Neural cell (in vitro differentiated cells): ENCODE measurements around the gene DPP6. TPM values are rescaled to one million over a fixed set of nuclear protein-coding genes. Genes with fewer than 3 reads are reported as not detected.

ENCODE experiments used
- H2AFZ ChIP-seq: fragments of 200-600, 300-800 bp; sonication (generic), shearing (Covaris generic); 2 replicates; pipeline ENCODE4 v1.6.0; 2014; ENCODE audit warnings: low read depth, mild to moderate bottlenecking, antibody characterized with exemption, low read length, moderate library complexity
- H3F3A ChIP-seq: fragments of 200-600 bp; shearing (Covaris generic); 2 replicates; pipeline ENCODE4 v1.6.1; 2016; ENCODE audit warnings: mild to moderate bottlenecking, moderate library complexity, mixed read lengths, antibody characterized with exemption, low read length; ENCODE audit not compliant: insufficient read depth, poor library complexity, severe bottlenecking
- H3K27ac ChIP-seq: fragments of 200-600, 300-800 bp; sonication (generic), shearing (Covaris generic); 2 replicates; pipeline ENCODE4 v1.5.1; 2014; ENCODE audit warnings: mild to moderate bottlenecking, low read length, moderate library complexity
- H3K27me3 ChIP-seq: fragments of 300-800, 200-600 bp; sonication (generic), shearing (Covaris generic); 2 replicates; pipeline ENCODE4 v1.6.0; 2014; ENCODE audit warnings: mild to moderate bottlenecking, low read depth, low read length, moderate library complexity; ENCODE audit not compliant: insufficient read depth
- H3K36me3 ChIP-seq: fragments of 300-800, 200-600 bp; sonication (generic), shearing (Covaris generic); 2 replicates; pipeline ENCODE4 v1.5.1; 2014; ENCODE audit warnings: mild to moderate bottlenecking, antibody characterized with exemption, low read length, moderate library complexity; ENCODE audit not compliant: insufficient read depth
- H3K4me2 ChIP-seq: fragments of 300-800, 200-600 bp; sonication (generic), shearing (Covaris generic); 2 replicates; pipeline ENCODE4 v1.6.0; 2014; ENCODE audit warnings: mild to moderate bottlenecking, low read length
- H3K4me3 ChIP-seq: fragments of 300-800, 200-600 bp; sonication (generic), shearing (Covaris generic); 2 replicates; pipeline ENCODE4 v1.5.1; 2014; ENCODE audit warnings: mild to moderate bottlenecking, low read length, moderate library complexity
- H3K79me2 ChIP-seq: fragments of 200-600 bp; shearing (Covaris generic); replicated peaks from 2 replicates; pipeline ENCODE4 v1.6.0; 2014; ENCODE audit warnings: mild to moderate bottlenecking, low read length, moderate library complexity; ENCODE audit not compliant: insufficient read depth
- H3K9ac ChIP-seq: fragments of 300-800, 200-600 bp; sonication (generic), shearing (Covaris generic); 2 replicates; pipeline ENCODE4 v1.6.1; 2016; ENCODE audit warnings: mild to moderate bottlenecking, low read length, mixed read lengths
- H3K9me2 ChIP-seq: fragments of 200-600 bp; shearing (Covaris generic); 2 replicates; pipeline ENCODE4 v1.6.1; 2016; ENCODE audit warnings: mild to moderate bottlenecking, low read length, mixed read lengths; ENCODE audit not compliant: insufficient read depth
- H3K9me3 ChIP-seq: fragments of 200-600, 300-800 bp; sonication (generic), shearing (Covaris generic); 2 replicates; pipeline ENCODE4 v1.6.1; 2016; ENCODE audit warnings: mild to moderate bottlenecking, mixed run types, low read length, moderate library complexity, mixed read lengths
- H4K20me1 ChIP-seq: fragments of 200-600 bp; shearing (Covaris generic); 2 replicates; pipeline ENCODE4 v1.6.1; 2016; ENCODE audit warnings: mild to moderate bottlenecking, mixed run types; ENCODE audit not compliant: insufficient read depth
- EP300 ChIP-seq: fragments of 450-650 bp; conservative IDR thresholded peaks from 2 replicates; pipeline ENCODE4 v1.6.1; 2014; ENCODE audit warnings: antibody characterized with exemption, mild to moderate bottlenecking, moderate library complexity; ENCODE audit not compliant: poor library complexity, severe bottlenecking
- EZH2 ChIP-seq: fragments of 200-600, 300-800 bp; shearing (Covaris generic), sonication (generic); IDR thresholded peaks from 2 replicates; pipeline ENCODE4 v1.6.1; 2014; ENCODE audit warnings: antibody characterized with exemption, low read length, borderline replicate concordance, mild to moderate bottlenecking; ENCODE audit not compliant: insufficient read depth, poor library complexity, severe bottlenecking
- MXI1 ChIP-seq: fragments of 450-650 bp; conservative IDR thresholded peaks from 2 replicates; pipeline ENCODE4 v1.6.1; 2014; ENCODE audit warnings: antibody characterized with exemption, mild to moderate bottlenecking; ENCODE audit not compliant: poor library complexity, severe bottlenecking
- POLR2AphosphoS5 ChIP-seq: IDR thresholded peaks from 2 replicates; pipeline ENCODE4 v1.6.1; 2012
- RAD21 ChIP-seq: fragments of 450-650 bp; conservative IDR thresholded peaks from 2 replicates; pipeline ENCODE4 v1.6.1; 2014; ENCODE audit warnings: antibody characterized with exemption, mild to moderate bottlenecking, moderate library complexity
- SMC3 ChIP-seq: fragments of 450-650 bp; conservative IDR thresholded peaks from 2 replicates; pipeline ENCODE4 v1.6.1; 2014; ENCODE audit warnings: antibody characterized with exemption, mild to moderate bottlenecking, moderate library complexity; ENCODE audit not compliant: poor library complexity
- TAF1 ChIP-seq: IDR thresholded peaks from 2 replicates; pipeline ENCODE4 v1.6.1; 2012; ENCODE audit warnings: low read depth
- polyA plus RNA-seq: library from polyadenylated mRNA; depleted of rRNA; stranded (reverse); fragments of >200 nt; gene quantifications from 2 replicates; pipeline ENCODE4 v1.2.3, GENCODE V29; 2014
- TF ChIP-seq, protein P1 (sequence below): fragments of 450-650 bp; IDR thresholded peaks from 2 replicates; pipeline ENCODE4 v1.5.1; 2014; ENCODE audit warnings: antibody characterized with exemption, mild to moderate bottlenecking, moderate library complexity; ENCODE audit not compliant: poor library complexity, severe bottlenecking
- TF ChIP-seq, protein P2 (sequence below): IDR thresholded peaks from 2 replicates; pipeline ENCODE4 v1.6.1; 2012; ENCODE audit warnings: borderline replicate concordance

Gene DPP6
- polyA plus RNA-seq, 1 donor from 2014 or later, result 20.4 TPM

DNA sequence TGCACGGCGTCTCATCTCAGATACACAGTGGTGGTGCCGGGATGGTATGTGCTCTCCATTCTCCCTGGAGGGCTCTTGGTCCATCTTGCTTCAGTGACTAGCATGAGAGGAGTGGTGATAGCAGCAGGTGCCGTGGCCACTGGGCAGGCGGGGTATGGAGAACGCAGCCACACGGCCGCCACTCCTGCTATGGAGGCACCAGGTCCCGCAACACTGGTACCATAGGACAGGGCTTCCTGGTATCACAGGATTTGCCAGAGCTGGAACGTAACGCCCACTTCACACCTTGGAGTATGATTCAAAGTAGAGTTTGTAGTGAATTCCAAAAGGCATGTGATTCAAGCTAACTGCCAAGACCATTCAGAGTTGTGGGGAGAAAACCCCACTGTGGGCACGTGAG is 284.1 kb downstream of the DPP6 start:
- no peaks in the 10 kb centered on the region for H4K20me1 ChIP-seq
- no peaks in the 10 kb centered on the region for H3K9me3 ChIP-seq
- no peaks in the 10 kb centered on the region for H3F3A ChIP-seq
- H2AFZ ChIP-seq, result no peak overlapping the region
- no peak overlapping the region for H3K4me2 ChIP-seq
- H3K79me2 ChIP-seq, result no peaks in the 10 kb centered on the region
- no peak overlapping the region for H3K27ac ChIP-seq
- TF ChIP-seq SMC3, result no peak
- H3K36me3 ChIP-seq, result no peaks in the 10 kb centered on the region
- no peak overlapping the region for H3K4me3 ChIP-seq
- no peaks in the 10 kb centered on the region for H3K27me3 ChIP-seq
- H3K9ac ChIP-seq, result no peak overlapping the region
- H3K9me2 ChIP-seq, result no peaks in the 10 kb centered on the region

DNA sequence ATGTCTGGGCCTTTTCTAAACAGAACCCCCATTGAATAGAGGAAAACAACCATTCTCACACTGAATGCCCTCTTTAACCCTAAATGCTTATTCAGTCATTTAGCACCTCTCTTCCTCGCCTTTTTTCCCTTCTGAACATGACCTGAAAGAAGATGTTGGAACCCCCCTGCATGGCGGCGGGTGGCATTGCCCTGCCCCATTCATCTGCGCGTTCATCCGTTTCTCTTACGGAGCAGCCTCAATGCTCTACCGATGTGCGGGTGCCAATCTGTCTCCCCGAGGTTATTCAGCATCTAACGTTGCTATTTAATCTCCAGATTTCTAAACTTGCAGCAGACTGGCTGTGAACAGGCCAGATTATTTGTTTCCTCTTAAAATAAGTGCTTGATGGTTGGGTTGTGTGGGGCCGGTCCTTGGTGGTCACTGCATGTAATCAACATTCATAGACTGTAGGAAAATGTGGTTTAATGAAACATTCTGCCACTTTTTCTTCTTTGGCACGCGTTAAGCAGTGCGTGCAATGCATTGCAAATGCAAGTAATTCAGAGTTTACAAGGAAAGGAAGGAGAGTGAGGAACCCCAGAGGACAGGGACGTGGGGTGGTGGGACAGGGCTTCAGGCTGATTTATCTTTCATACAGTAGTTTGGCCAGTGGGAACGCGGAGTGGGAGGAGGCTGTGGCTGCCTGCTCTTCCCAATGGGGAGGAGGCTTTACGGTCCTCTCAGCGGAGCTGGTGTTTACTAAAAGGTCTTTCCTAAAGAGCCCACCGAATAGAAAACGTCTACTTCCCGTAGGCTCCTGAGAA is 286.7 kb downstream of the DPP6 start:
- Histone ChIP-seq H3K9me3 (no peaks in the 10 kb centered on the region), H3K79me2 (no peaks in the 10 kb centered on the region), H3K27me3 (no peaks in the 10 kb centered on the region), H3K4me2 (no peak overlapping the region), H3K9me2 (no peaks in the 10 kb centered on the region), H3K9ac (no peak overlapping the region), H3K4me3 (no peak overlapping the region), H3F3A (no peaks in the 10 kb centered on the region), H3K27ac (no peak overlapping the region), H2AFZ (no peak overlapping the region), H4K20me1 (no peaks in the 10 kb centered on the region), H3K36me3 (no peaks in the 10 kb centered on the region)
- TF ChIP-seq EP300, result no peak
- TF ChIP-seq, protein P1, sequence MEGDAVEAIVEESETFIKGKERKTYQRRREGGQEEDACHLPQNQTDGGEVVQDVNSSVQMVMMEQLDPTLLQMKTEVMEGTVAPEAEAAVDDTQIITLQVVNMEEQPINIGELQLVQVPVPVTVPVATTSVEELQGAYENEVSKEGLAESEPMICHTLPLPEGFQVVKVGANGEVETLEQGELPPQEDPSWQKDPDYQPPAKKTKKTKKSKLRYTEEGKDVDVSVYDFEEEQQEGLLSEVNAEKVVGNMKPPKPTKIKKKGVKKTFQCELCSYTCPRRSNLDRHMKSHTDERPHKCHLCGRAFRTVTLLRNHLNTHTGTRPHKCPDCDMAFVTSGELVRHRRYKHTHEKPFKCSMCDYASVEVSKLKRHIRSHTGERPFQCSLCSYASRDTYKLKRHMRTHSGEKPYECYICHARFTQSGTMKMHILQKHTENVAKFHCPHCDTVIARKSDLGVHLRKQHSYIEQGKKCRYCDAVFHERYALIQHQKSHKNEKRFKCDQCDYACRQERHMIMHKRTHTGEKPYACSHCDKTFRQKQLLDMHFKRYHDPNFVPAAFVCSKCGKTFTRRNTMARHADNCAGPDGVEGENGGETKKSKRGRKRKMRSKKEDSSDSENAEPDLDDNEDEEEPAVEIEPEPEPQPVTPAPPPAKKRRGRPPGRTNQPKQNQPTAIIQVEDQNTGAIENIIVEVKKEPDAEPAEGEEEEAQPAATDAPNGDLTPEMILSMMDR, result no peak
- TF ChIP-seq TAF1, result no peak
- TF ChIP-seq, protein P2, sequence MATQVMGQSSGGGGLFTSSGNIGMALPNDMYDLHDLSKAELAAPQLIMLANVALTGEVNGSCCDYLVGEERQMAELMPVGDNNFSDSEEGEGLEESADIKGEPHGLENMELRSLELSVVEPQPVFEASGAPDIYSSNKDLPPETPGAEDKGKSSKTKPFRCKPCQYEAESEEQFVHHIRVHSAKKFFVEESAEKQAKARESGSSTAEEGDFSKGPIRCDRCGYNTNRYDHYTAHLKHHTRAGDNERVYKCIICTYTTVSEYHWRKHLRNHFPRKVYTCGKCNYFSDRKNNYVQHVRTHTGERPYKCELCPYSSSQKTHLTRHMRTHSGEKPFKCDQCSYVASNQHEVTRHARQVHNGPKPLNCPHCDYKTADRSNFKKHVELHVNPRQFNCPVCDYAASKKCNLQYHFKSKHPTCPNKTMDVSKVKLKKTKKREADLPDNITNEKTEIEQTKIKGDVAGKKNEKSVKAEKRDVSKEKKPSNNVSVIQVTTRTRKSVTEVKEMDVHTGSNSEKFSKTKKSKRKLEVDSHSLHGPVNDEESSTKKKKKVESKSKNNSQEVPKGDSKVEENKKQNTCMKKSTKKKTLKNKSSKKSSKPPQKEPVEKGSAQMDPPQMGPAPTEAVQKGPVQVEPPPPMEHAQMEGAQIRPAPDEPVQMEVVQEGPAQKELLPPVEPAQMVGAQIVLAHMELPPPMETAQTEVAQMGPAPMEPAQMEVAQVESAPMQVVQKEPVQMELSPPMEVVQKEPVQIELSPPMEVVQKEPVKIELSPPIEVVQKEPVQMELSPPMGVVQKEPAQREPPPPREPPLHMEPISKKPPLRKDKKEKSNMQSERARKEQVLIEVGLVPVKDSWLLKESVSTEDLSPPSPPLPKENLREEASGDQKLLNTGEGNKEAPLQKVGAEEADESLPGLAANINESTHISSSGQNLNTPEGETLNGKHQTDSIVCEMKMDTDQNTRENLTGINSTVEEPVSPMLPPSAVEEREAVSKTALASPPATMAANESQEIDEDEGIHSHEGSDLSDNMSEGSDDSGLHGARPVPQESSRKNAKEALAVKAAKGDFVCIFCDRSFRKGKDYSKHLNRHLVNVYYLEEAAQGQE, result no peak
- no peak for TF ChIP-seq RAD21
- no peak for TF ChIP-seq SMC3
- TF ChIP-seq POLR2AphosphoS5, result no peak
- no peak for TF ChIP-seq EZH2
- no peak for TF ChIP-seq MXI1
